OCI-LY7 (cell line): ENCODE data around the gene UBE3A.

Experiments used
- CTCF ChIP-seq: fragments of 200-600 bp; sonication (generic); conservative IDR thresholded peaks from 2 replicates; pipeline ENCODE4 v1.5.1; 2014; ENCODE audit warnings: mild to moderate bottlenecking, antibody characterized with exemption, low read length, moderate library complexity, mixed read lengths
- EZH2phosphoT487 ChIP-seq: fragments of 200-600 bp; sonication (generic); IDR thresholded peaks from 2 replicates; pipeline ENCODE4 v1.6.1; 2018; ENCODE audit warnings: low read depth, borderline replicate concordance, mild to moderate bottlenecking, mixed run types, antibody characterized with exemption, low read length, moderate library complexity, mixed read lengths

GRCh38 chr15:25410649-25411048 lies 28.2 kb downstream of the UBE3A start:
- no peak for TF ChIP-seq CTCF
- no peak for TF ChIP-seq EZH2phosphoT487
